Pons (tissue), 1 donor: ENCODE results near the gene NPAS3.

Experiments
- DNase-seq: peaks from one replicate; pipeline ENCODE4 v3.0.0-alpha.2; 2016; ENCODE audit warnings: low spot score

The NPAS3 gene

GRCh38 chr14:32938719-32939253 lies at the start of gene NPAS3:
TSS of gene NPAS3 (plus strand) at chr14:32938879.
- DNase-seq: no peak

- DNase-seq: peak; percentile 86
Observed at GRCh38 chr14:32896979-32897697, 41.5 kb upstream of the NPAS3 start.

GRCh38 chr14:32897698-32898064 lies 41.0 kb upstream of the NPAS3 start:
- DNase-seq: no peak

- no peak for DNase-seq
Observed at GRCh38 chr14:32898876-32899275, 39.8 kb upstream of the NPAS3 start.

GRCh38 chr14:32900547-32900946 lies 38.1 kb upstream of the NPAS3 start:
- no peak for DNase-seq

- DNase-seq: no peak
Observed at GRCh38 chr14:32905013-32905412, 33.7 kb upstream of the NPAS3 start.

- no peak for DNase-seq
Observed at GRCh38 chr14:32906672-32907071, 32.0 kb upstream of the NPAS3 start.

- no peak for DNase-seq
Observed at GRCh38 chr14:32908196-32909084, 30.2 kb upstream of the NPAS3 start.

GRCh38 chr14:32913725-32914124 lies 25.0 kb upstream of the NPAS3 start:
- peak; percentile 80 for DNase-seq

- no peak for DNase-seq
Observed at GRCh38 chr14:32914391-32914790, 24.3 kb upstream of the NPAS3 start.

- DNase-seq: no peak
Observed at GRCh38 chr14:32920696-32921276, 17.9 kb upstream of the NPAS3 start.

GRCh38 chr14:32925439-32925838 lies 13.2 kb upstream of the NPAS3 start:
- DNase-seq: no peak

- DNase-seq: peak; percentile 21
Observed at GRCh38 chr14:32932302-32932913, 6.3 kb upstream of the NPAS3 start.

GRCh38 chr14:32932914-32933628 lies 5.6 kb upstream of the NPAS3 start:
- DNase-seq: no peak

GRCh38 chr14:32933629-32934072 lies 5.0 kb upstream of the NPAS3 start:
- DNase-seq: peak; percentile 43

- peak; percentile 66 for DNase-seq
Observed at GRCh38 chr14:32934073-32934880, 4.4 kb upstream of the NPAS3 start.

GRCh38 chr14:32934881-32935633 lies 3.6 kb upstream of the NPAS3 start:
- DNase-seq: peak; percentile 39

- DNase-seq: peak; percentile 75
Observed at GRCh38 chr14:32939254-32940065, 781 bp downstream of the NPAS3 start.
